Lower leg skin (tissue), 4 donors: ENCODE data around the gene CYB561D2. TPM values are rescaled to one million over a fixed set of nuclear protein-coding genes. Genes with fewer than 3 reads are reported as not detected.

ENCODE experiments used
- DNase-seq, 2 donors: peaks; one replicate each; pipeline ENCODE4 v3.0.0-alpha.2; 2019; ENCODE audit warnings: low spot score in 2 of 2
- H3K4me3 ChIP-seq: fragments of 200-600 bp; sonication (generic); 2 replicates; pipeline ENCODE4 v1.5.1; 2017; ENCODE audit warnings: mild to moderate bottlenecking, low read depth; ENCODE audit not compliant: poor library complexity, severe bottlenecking
- CTCF ChIP-seq, 3 donors: fragments of 450-650 bp; IDR thresholded peaks; one replicate each; pipeline ENCODE4 v1.5.1; 2016; ENCODE audit warnings: antibody characterized with exemption in 3 of 3, mild to moderate bottlenecking in 3 of 3, moderate library complexity in 2 of 3
- POLR2A ChIP-seq, 2 donors: fragments of 450-650 bp; IDR thresholded peaks; one replicate each; pipeline ENCODE4 v1.6.1; 2016 to 2017; ENCODE audit warnings: antibody characterized with exemption in 2 of 2, mild to moderate bottlenecking in 1 of 2, moderate library complexity in 1 of 2
- WGBS, 2 donors: methylation state at CpG; one replicate each; pipeline ENCODE4 v1.1.5; 2018; 5-methylcytosine and 5-hydroxymethylcytosine counted together
- intact Hi-C: fragments of 100-400 bp; cut with DNase I; formaldehyde crosslinking; loops from one replicate; pipeline ENCODE4 v1.15.0; 2023; ENCODE audit warnings: low total_unique reads
- total RNA-seq, 4 donors: library from RNA; depleted of rRNA; stranded (reverse); fragments of >200 nt; gene quantifications; one replicate each; pipeline ENCODE4 v1.1.0, GENCODE V29; 2016

The CYB561D2 gene
- total RNA-seq, 4 donors from 2014 or later: 6.0 to 19.7 (median 11.6) TPM

DNA sequence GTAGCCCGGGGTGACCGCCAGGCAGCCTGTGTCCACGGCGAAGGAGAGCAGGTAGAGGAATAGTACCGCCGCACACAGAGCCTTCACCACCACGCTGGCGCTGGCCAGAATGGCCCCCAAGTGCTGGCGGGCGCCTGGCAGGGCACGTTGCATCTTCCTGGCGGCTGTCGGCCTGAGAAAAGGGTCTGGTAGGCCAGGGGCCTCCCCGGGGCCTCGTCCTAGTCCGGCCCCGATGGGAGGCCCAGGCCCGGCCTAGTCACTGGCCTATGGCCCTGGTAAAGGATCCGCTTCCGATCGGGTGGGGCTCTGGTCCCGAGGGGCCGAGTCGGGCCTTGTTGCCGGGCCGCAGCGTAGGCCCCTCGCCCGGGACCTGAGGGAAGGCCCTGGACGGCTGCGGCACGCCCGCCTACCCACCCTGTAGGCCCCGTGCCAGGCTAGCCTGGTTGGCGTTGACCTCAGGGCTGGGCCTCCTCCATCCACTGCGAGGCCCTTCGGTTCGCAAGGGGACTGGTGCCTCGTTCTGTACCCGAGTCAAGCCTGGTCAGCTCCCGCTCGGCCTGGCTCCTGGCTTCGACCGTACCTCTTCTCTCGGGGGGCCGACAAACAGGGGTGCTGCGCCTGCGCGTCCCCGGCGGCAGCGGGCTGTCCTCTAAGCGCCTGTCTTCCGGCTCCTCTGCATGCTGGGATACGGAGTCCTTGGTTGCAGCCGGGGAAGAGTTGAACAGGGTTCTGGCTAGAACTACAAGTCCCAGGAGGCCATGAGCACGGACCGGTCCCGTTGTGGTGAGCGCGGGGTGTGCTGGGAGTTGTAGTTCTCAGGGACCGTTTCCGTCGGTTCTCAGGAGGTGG is 8.5 kb downstream of the CYB561D2 start, which contains the start of gene TMEM115:
TSS of gene TMEM115 (minus strand) at position 611 of the 849 bp plus-strand sequence. CDS start at position 153, 458 bp downstream.
- 0% methylated on average over 34 to 42 of the region's 64 CpGs for WGBS, 2 donors
- DNase-seq: peak; percentile 99
- peak within 1 kb of the TSS; percentile 66 for H3K4me3 ChIP-seq
- intact Hi-C loops: no loop called here
- TF ChIP-seq CTCF (IDR thresholded peaks at IDR 0.05) (no peak), POLR2A (IDR thresholded peaks at IDR 0.05) (peak in 1 of 2 donors; percentile 6)

- TF ChIP-seq POLR2A (IDR thresholded peaks at IDR 0.05) (no peak), CTCF (IDR thresholded peaks at IDR 0.05) (no peak)
- intact Hi-C loops: no loop called here
- no peak overlapping the region for H3K4me3 ChIP-seq
- WGBS, 2 donors: 22 to 29% methylated on average over 8 of the region's 8 CpGs
- no peak for DNase-seq
These were observed 9.1 kb downstream of the CYB561D2 start for GRCh38 chr3:50359760-50360110.

DNA sequence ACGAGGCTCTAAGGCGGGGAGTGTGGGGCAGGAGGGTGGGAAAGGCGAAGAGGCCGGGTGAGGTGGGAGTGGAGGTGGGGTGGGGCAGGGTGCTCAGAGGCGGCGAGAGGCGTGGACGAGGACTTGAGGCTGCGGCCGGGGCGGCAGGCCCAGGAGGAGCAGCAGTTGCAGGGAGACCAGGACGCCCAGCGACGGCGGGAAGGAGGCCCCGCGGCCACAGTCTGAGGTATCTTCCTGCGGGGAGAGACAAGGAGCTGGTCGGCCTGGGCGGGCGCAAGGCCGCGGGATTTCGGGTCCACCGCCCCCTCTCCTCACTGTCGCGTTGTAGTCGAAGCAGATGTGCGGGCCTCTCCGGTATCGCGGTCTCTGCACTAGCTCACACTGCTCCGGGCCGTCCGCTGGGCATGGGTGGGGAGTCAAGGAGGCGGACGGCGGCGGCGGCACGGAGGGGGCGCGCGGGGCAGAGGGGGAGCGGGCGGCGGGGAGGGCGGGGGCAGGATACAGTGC is 14.0 kb downstream of the CYB561D2 start:
- 12 to 17% methylated on average over 15 to 42 of the region's 48 CpGs for WGBS, 2 donors
- H3K4me3 ChIP-seq: peak overlapping the region; percentile 0
- intact Hi-C loops: no loop called here
- DNase-seq: no peak
- TF ChIP-seq CTCF (IDR thresholded peaks at IDR 0.05): no peak
- no peak for TF ChIP-seq POLR2A (IDR thresholded peaks at IDR 0.05)

- DNase-seq: peak; percentile 83 to 97
- WGBS, 2 donors: 13 to 14% methylated on average over 20 of the region's 53 CpGs
- peak overlapping the region; percentile 32 for H3K4me3 ChIP-seq
These were observed 14.6 kb downstream of the CYB561D2 start for GRCh38 chr3:50365080-50365841.

DNA sequence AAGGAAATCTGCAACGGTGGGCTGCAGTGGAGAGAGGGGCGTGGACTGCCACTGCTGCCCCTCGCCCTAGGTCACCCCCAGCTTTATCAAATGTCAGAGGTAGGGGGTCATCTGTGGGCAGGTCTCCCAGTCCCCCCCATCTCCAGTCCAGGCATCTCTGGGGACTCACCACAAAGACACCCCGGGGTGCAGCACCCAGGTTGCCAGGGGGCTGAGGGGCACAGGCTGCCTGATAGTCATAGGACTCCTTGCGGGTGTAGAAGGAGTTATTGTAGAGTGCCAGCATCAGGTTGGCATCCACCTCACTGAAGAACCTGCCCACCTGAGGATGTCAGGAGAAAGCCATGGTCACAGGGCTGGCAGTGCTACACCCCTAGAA is 15.2 kb downstream of the CYB561D2 start:
- peak overlapping the region; percentile 32 for H3K4me3 ChIP-seq
- no peak for DNase-seq
- WGBS, 2 donors: 71 to 79% methylated on average over 5 of the region's 5 CpGs
- intact Hi-C loops: no loop called here
- TF ChIP-seq POLR2A (IDR thresholded peaks at IDR 0.05) (no peak), CTCF (IDR thresholded peaks at IDR 0.05) (no peak)

More at GRCh38 chr3:50365080-50365841, 14.6 kb downstream of the CYB561D2 start:
- intact Hi-C loops: no loop called here
- TF ChIP-seq CTCF (IDR thresholded peaks at IDR 0.05) (no peak), POLR2A (IDR thresholded peaks at IDR 0.05) (no peak)
